H1 (cell line): Measurements from ENCODE around the gene FAM174B. TPM values are rescaled to one million over a fixed set of nuclear protein-coding genes. Genes with fewer than 3 reads are reported as not detected.
A peak's percentile ranks its signal among the peaks of the same experiment; 100 is the strongest.

Experiments
- CTCF ChIA-PET: fragments of 300-600 bp; sonication (Branson Sonifier 250); formaldehyde crosslinking; loops from one replicate; lab custom pipeline; 2021; ENCODE audit not compliant: partially characterized antibody; lab: Charles Lee
- POLR2A ChIA-PET: fragments of 300-600 bp; sonication (Branson Sonifier 250); formaldehyde crosslinking; loops from one replicate; lab custom pipeline; 2021; ENCODE audit warnings: inconsistent platforms; ENCODE audit not compliant: partially characterized antibody; lab: Charles Lee
- DNase-seq, 2 experiments: peaks; one replicate each; pipeline versions ENCODE4 v3.0.0 to v3.0.0-alpha.2; 2010 to 2022; ENCODE audit warnings: low spot score in 2 of 2, low read depth in 1 of 2, mixed read lengths in 1 of 2
- FAIRE-seq: peaks from 2 replicates; lab custom pipeline; 2011; peaks lifted over from hg19 to GRCh38; lab: Jason Lieb, UNC
- H2AFZ ChIP-seq: 2 replicates; pipeline ENCODE4 v1.8.1; 2012; ENCODE audit warnings: low read length, inconsistent platforms
- H2AK5ac ChIP-seq: 2 replicates; pipeline ENCODE4 v1.6.1; 2013; ENCODE audit warnings: low read depth, low read length
- H2BK120ac ChIP-seq: replicated peaks from 2 replicates; pipeline ENCODE3; 2013; ENCODE audit warnings: low read depth, low read length, inconsistent platforms
- H2BK12ac ChIP-seq: 2 replicates; pipeline ENCODE4 v1.6.1; 2013; ENCODE audit warnings: low read depth, low read length
- H2BK15ac ChIP-seq: 2 replicates; pipeline ENCODE4 v1.6.1; 2013; ENCODE audit warnings: low read length
- H2BK20ac ChIP-seq: 2 replicates; pipeline ENCODE4 v1.6.1; 2013; ENCODE audit warnings: low read length
- H2BK5ac ChIP-seq: 2 replicates; pipeline ENCODE4 v1.6.1; 2013; ENCODE audit warnings: low read depth, low read length
- H3K14ac ChIP-seq: 2 replicates; pipeline ENCODE4 v1.6.1; 2013; ENCODE audit warnings: inconsistent platforms; ENCODE audit not compliant: insufficient read length
- H3K18ac ChIP-seq: 2 replicates; pipeline ENCODE4 v1.6.1; 2013; ENCODE audit warnings: low read length; ENCODE audit errors: extremely low read depth
- H3K23ac ChIP-seq: 2 replicates; pipeline ENCODE4 v1.6.1; 2013; ENCODE audit warnings: inconsistent platforms; ENCODE audit not compliant: insufficient read length
- H3K23me2 ChIP-seq: 2 replicates; pipeline ENCODE4 v1.6.1; 2013; ENCODE audit warnings: low read depth, low read length
- H3K27ac ChIP-seq: 2 replicates; pipeline ENCODE4 v1.6.1; 2011; ENCODE audit warnings: low read depth, low read length, inconsistent platforms
- H3K27me3 ChIP-seq, 4 experiments: replicated peaks in 1 of 4; 1 replicate in 1 of 4; 2 replicates in 3 of 4; pipeline versions ENCODE4 v1.6.1 to v1.8.1; 2011 to 2013; ENCODE audit warnings: low read length in 3 of 4, mild to moderate bottlenecking in 3 of 4, inconsistent platforms in 2 of 4, mixed read lengths in 2 of 4, moderate library complexity in 1 of 4; ENCODE audit not compliant: control insufficient read depth in 3 of 4, insufficient read depth in 3 of 4; ENCODE audit errors: extremely low read depth in 1 of 4
- H3K36me3 ChIP-seq, 4 experiments: 2 replicates each; pipeline versions ENCODE4 v1.6.1 to v1.8.1; 2011 to 2013; ENCODE audit warnings: mild to moderate bottlenecking in 4 of 4, low read length in 3 of 4, moderate library complexity in 2 of 4, control low read depth in 1 of 4, inconsistent platforms in 1 of 4; ENCODE audit not compliant: insufficient read depth in 4 of 4, control insufficient read depth in 2 of 4
- H3K4ac ChIP-seq: replicated peaks from 2 replicates; pipeline ENCODE3; 2013; ENCODE audit warnings: low read length, low read depth, mixed read lengths, inconsistent platforms; ENCODE audit not compliant: insufficient read length
- H3K4me1 ChIP-seq, 4 experiments: replicated peaks in 1 of 4; 1 replicate in 1 of 4; 2 replicates in 3 of 4; pipeline versions ENCODE4 v1.6.1 to v1.8.1; 2011 to 2013; ENCODE audit warnings: low read length in 3 of 4, inconsistent platforms in 2 of 4, mixed read lengths in 1 of 4; ENCODE audit not compliant: insufficient read depth in 4 of 4, control insufficient read depth in 3 of 4
- H3K4me2 ChIP-seq, 2 experiments: 2 replicates each; pipeline versions ENCODE4 v1.6.1 to v1.8.1; 2011 to 2013; ENCODE audit warnings: low read depth in 2 of 2, low read length in 2 of 2, control low read depth in 1 of 2, inconsistent platforms in 1 of 2, mild to moderate bottlenecking in 1 of 2; ENCODE audit not compliant: insufficient read depth in 1 of 2
- H3K4me3 ChIP-seq, 4 experiments: fragments of 200-600, 300-600 bp in 1 of 4; sonication (generic), shearing (Covaris generic), sonication (Bioruptor Twin) in 1 of 4; 2 replicates each; pipeline versions ENCODE4 v1.5.1 to v1.8.1; 2011 to 2016; ENCODE audit warnings: low read length in 4 of 4, low read depth in 3 of 4, control low read depth in 2 of 4, inconsistent platforms in 2 of 4, mild to moderate bottlenecking in 2 of 4, mixed read lengths in 1 of 4, moderate library complexity in 1 of 4; ENCODE audit not compliant: insufficient read depth in 2 of 4; ENCODE audit errors: extremely low read depth in 1 of 4
- H3K56ac ChIP-seq: replicated peaks from 2 replicates; pipeline ENCODE3; 2013; ENCODE audit warnings: low read depth, mild to moderate bottlenecking, mixed read lengths, low read length, inconsistent platforms; ENCODE audit not compliant: insufficient read length
- H3K79me1 ChIP-seq: 2 replicates; pipeline ENCODE4 v1.6.1; 2013; ENCODE audit warnings: low read depth, low read length, control low read depth
- H3K79me2 ChIP-seq, 2 experiments: 2 replicates each; pipeline versions ENCODE4 v1.6.1 to v1.8.1; 2012 to 2013; ENCODE audit warnings: low read length in 2 of 2, mild to moderate bottlenecking in 2 of 2, inconsistent platforms in 1 of 2; ENCODE audit not compliant: insufficient read depth in 2 of 2, control insufficient read depth in 1 of 2
- H3K9ac ChIP-seq, 4 experiments: replicated peaks in 1 of 4; 1 replicate in 1 of 4; 2 replicates in 3 of 4; pipeline versions ENCODE4 v1.6.1 to v1.8.1; 2011 to 2013; ENCODE audit warnings: low read depth in 3 of 4, low read length in 3 of 4, control low read depth in 2 of 4, mild to moderate bottlenecking in 2 of 4, moderate library complexity in 2 of 4, inconsistent platforms in 1 of 4; ENCODE audit errors: extremely low read depth in 1 of 4
- H3K9me3 ChIP-seq, 2 experiments: 2 replicates each; pipeline versions ENCODE4 v1.6.1 to v1.8.1; 2012 to 2013; ENCODE audit warnings: mild to moderate bottlenecking in 2 of 2, moderate library complexity in 2 of 2, control low read depth in 1 of 2, inconsistent platforms in 1 of 2, low read depth in 1 of 2, low read length in 1 of 2, mixed read lengths in 1 of 2; ENCODE audit not compliant: insufficient read depth in 2 of 2
- H4K20me1 ChIP-seq, 2 experiments: replicated peaks in 1 of 2; 2 replicates each; pipeline versions ENCODE3 to v1.8.1; 2011 to 2013; ENCODE audit warnings: inconsistent platforms in 2 of 2, low read length in 2 of 2, mild to moderate bottlenecking in 1 of 2; ENCODE audit not compliant: insufficient read depth in 2 of 2, control insufficient read depth in 1 of 2
- H4K5ac ChIP-seq: 2 replicates; pipeline ENCODE4 v1.6.1; 2013; ENCODE audit warnings: low read length, low read depth, mixed read lengths, inconsistent platforms; ENCODE audit not compliant: insufficient read length
- H4K8ac ChIP-seq: 2 replicates; pipeline ENCODE4 v1.8.0; 2013; ENCODE audit warnings: mild to moderate bottlenecking, moderate library complexity, low read length, inconsistent platforms; ENCODE audit not compliant: insufficient read depth; ENCODE audit errors: extremely low read depth
- H4K91ac ChIP-seq: replicated peaks from 2 replicates; pipeline ENCODE3; 2013; ENCODE audit warnings: low read length, mixed read lengths, inconsistent platforms; ENCODE audit not compliant: insufficient read length
- CTCF ChIP-seq, 3 experiments: IDR thresholded peaks; 1 replicate in 2 of 3; 2 replicates in 1 of 3; pipeline versions ENCODE4 v1.5.1 to v1.6.1; 2011; ENCODE audit warnings: low read length in 3 of 3, mild to moderate bottlenecking in 3 of 3, inconsistent platforms in 2 of 3, low read depth in 1 of 3, moderate library complexity in 1 of 3; ENCODE audit not compliant: insufficient read depth in 1 of 3; ENCODE audit errors: control extremely low read depth in 1 of 3
- EZH2 ChIP-seq: fragments of 200-600 bp; sonication (generic); IDR thresholded peaks from 2 replicates; pipeline ENCODE4 v1.7.1; 2012; ENCODE audit warnings: low read depth, mild to moderate bottlenecking, moderate library complexity, low read length, inconsistent platforms; ENCODE audit not compliant: severe bottlenecking
- KDM1A ChIP-seq: fragments of 200-600, 300-600 bp; sonication (generic); IDR thresholded peaks from 2 replicates; pipeline ENCODE4 v1.7.1; 2016; ENCODE audit warnings: mild to moderate bottlenecking, low read length, borderline replicate concordance
- NRF1 ChIP-seq: IDR thresholded peaks from 2 replicates; pipeline ENCODE4 v1.6.1; 2011; ENCODE audit warnings: mild to moderate bottlenecking, low read depth, low read length, improper control_type of control experiment
- RFX5 ChIP-seq: IDR thresholded peaks from 2 replicates; pipeline ENCODE4 v1.6.1; 2011; ENCODE audit warnings: low read depth, low read length, improper control_type of control experiment, borderline replicate concordance
- SAP30 ChIP-seq: fragments of 300-600 bp; sonication (generic); IDR thresholded peaks from 2 replicates; pipeline ENCODE4 v1.7.1; 2012; ENCODE audit warnings: low read length, moderate library complexity, mild to moderate bottlenecking, inconsistent platforms; ENCODE audit not compliant: insufficient read depth, insufficient replicate concordance
- WGBS, 2 experiments: shearing (Covaris generic) in 1 of 2; methylation state at CpG; one replicate each; pipeline versions ENCODE4 v1.1.6 to v1.1.7; 2013 to 2015; ENCODE audit warnings: low lambda C conversion rate in 2 of 2, mixed read lengths in 2 of 2, inconsistent platforms in 1 of 2, low coverage in 1 of 2, missing lambda C conversion rate in 1 of 2; ENCODE audit not compliant: insufficient replicate concordance in 2 of 2, insufficient coverage in 1 of 2, insufficient read length in 1 of 2; ENCODE audit errors: extremely low coverage in 1 of 2, missing lambda C conversion rate in 1 of 2; 5-methylcytosine and 5-hydroxymethylcytosine counted together
- polyA plus RNA-seq, 7 experiments: library from polyadenylated mRNA; depleted of rRNA in 3 of 7; stranded (reverse) in 5 of 7; unstranded in 2 of 7; fragments of >200 nt in 5 of 7; fragments of 200-250 nt in 2 of 7; gene quantifications; 1 replicate in 5 of 7; 2 replicates in 1 of 7; 4 replicates in 1 of 7; pipeline versions ENCODE4 v1.2.1 to v1.2.3, GENCODE V29; 2011 to 2013; ENCODE audit warnings: missing spikeins in 2 of 7, mixed read lengths in 2 of 7
- total RNA-seq: library from RNA; stranded (reverse); fragmentation: NEBNext Ultra II Directional; extraction: Animal tissue kit (Norgen Biotek cat#: 25700); gene quantifications from 2 replicates; pipeline ENCODE4 v1.2.1, GENCODE V29; 2021

The FAM174B gene
- total and polyA plus RNA-seq, 2 of the 8 experiments (the other 6 are each of a cell fraction or from before 2014, with no cell fraction given) = 9.3 to 35.2 TPM

GRCh38 chr15:92586966-92587365 lies 68.6 kb downstream of the FAM174B start:
- POLR2A ChIA-PET = no interaction called here
- H4K91ac ChIP-seq = no peak overlapping the region
- WGBS, 2 experiments = 97% methylated on average over 6 of the region's 6 CpGs; no CpG with 5 or more reads in 1 of the 2 experiments

More at GRCh38 chr15:92586966-92587365, 68.6 kb downstream of the FAM174B start:
- H3K36me3 ChIP-seq = no peaks in the 10 kb centered on the region
- H3K23ac ChIP-seq = no peak overlapping the region
- no peak overlapping the region for H2BK120ac ChIP-seq
- H2BK15ac ChIP-seq = no peak overlapping the region
- H3K18ac ChIP-seq = no peak overlapping the region
- H3K14ac ChIP-seq = no peak overlapping the region
- H3K23me2 ChIP-seq = no peaks in the 10 kb centered on the region
- H3K79me2 ChIP-seq = no peaks in the 10 kb centered on the region
- 0 out of 2 replicates have a peak overlapping the region, but pooled peaks have one; percentile 2 for H2AFZ ChIP-seq
- DNase-seq = no peak
- no peak overlapping the region for H3K56ac ChIP-seq
- CTCF ChIA-PET = no interaction called here
- no peak overlapping the region for H3K4me3 ChIP-seq
- no peaks in the 10 kb centered on the region for H3K4me1 ChIP-seq
- H3K4ac ChIP-seq = no peak overlapping the region
- H3K27me3 ChIP-seq = no peaks in the 10 kb centered on the region
- no peaks in the 10 kb centered on the region for H3K79me1 ChIP-seq
- no peaks in the 10 kb centered on the region for H4K20me1 ChIP-seq
- no peak overlapping the region for H4K8ac ChIP-seq
- H3K4me2 ChIP-seq = no peak overlapping the region
- H2BK5ac ChIP-seq = no peak overlapping the region
- H3K27ac ChIP-seq = no peak overlapping the region
- no peak overlapping the region for H4K5ac ChIP-seq
- no peak overlapping the region for H2AK5ac ChIP-seq
- H2BK20ac ChIP-seq = no peak overlapping the region
- H3K9ac ChIP-seq = no peak overlapping the region
- H3K9me3 ChIP-seq = peaks cover 4 to 10% of the 10 kb centered on the region in 2 experiments; a peak in 1 of 4 replicates
- H2BK12ac ChIP-seq = no peak overlapping the region
- FAIRE-seq = no peak
- TF ChIP-seq SAP30 = no peak
- TF ChIP-seq CTCF (IDR thresholded peaks at IDR 0.05; ENCODE audit: control extremely low read depth in 1 of 3, insufficient read depth in 1 of 3, low read depth in 1 of 3, low read length in 3 of 3) = no peak
- no peak for TF ChIP-seq RFX5
- TF ChIP-seq EZH2 = no peak
- no peak for TF ChIP-seq NRF1
- no peak for TF ChIP-seq KDM1A
